ENCODE data around the gene MINK1.

Gene MINK1

DNA sequence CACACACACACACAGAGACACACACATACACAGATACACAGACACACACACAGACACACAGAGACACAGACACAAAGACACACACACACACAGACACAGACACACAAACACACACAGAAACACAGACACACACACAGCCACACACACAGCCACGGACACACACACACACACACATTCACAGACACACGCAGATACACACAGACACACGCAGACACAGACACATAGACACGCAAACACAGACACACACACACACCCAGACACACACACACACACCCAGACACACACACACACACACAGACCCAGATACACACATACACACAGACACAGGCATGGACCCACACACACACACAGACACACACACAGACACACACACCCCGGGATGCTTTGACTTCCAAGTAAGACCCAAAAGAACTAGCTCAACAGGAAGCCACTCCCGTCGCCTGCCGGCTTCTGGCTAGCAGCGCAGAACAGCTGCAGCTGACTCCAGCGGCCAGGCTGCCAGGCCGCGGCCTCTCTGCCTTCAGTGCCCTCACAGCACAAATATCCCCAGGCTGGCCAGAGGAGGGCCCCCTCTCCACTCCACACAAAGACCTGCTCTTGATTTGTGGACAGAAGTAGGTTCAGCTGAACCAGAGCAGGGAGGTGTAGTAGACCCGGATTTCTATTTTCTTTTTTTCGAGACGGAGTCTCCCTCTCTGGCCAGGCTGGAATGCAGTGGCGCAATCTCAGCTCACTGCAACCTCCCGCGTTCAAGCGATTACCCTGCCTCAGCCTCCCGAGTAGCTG is 75.8 kb downstream of the MINK1 start (continued):
- TF ChIP-seq ZNF335 (tag by site-specific recombination; conservative IDR thresholded peaks at IDR 0.05), result peak; percentile 55
- TF ChIP-seq ZNF214 (tag by site-specific recombination; IDR thresholded peaks at IDR 0.05; ENCODE audit: borderline replicate concordance), result no peak
- TF ChIP-seq ZBTB7A (tag by site-specific recombination; IDR thresholded peaks at IDR 0.05; ENCODE audit: low read depth), result no peak
- TF ChIP-seq ZNF223 (tag by site-specific recombination; IDR thresholded peaks at IDR 0.05), result no peak
- TF ChIP-seq ZBTB21 (tag by site-specific recombination; IDR thresholded peaks at IDR 0.05), result no peak
- no peak for TF ChIP-seq ZNF510 (tag by site-specific recombination; IDR thresholded peaks at IDR 0.05; ENCODE audit: insufficient replicate concordance)
- peak; percentile 75; the same call in 1 of the 2 replicates for TF ChIP-seq ZNF311 (tag by site-specific recombination; IDR thresholded peaks at IDR 0.05; ENCODE audit: borderline replicate concordance)
- TF ChIP-seq, protein P1, sequence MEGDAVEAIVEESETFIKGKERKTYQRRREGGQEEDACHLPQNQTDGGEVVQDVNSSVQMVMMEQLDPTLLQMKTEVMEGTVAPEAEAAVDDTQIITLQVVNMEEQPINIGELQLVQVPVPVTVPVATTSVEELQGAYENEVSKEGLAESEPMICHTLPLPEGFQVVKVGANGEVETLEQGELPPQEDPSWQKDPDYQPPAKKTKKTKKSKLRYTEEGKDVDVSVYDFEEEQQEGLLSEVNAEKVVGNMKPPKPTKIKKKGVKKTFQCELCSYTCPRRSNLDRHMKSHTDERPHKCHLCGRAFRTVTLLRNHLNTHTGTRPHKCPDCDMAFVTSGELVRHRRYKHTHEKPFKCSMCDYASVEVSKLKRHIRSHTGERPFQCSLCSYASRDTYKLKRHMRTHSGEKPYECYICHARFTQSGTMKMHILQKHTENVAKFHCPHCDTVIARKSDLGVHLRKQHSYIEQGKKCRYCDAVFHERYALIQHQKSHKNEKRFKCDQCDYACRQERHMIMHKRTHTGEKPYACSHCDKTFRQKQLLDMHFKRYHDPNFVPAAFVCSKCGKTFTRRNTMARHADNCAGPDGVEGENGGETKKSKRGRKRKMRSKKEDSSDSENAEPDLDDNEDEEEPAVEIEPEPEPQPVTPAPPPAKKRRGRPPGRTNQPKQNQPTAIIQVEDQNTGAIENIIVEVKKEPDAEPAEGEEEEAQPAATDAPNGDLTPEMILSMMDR (tag by site-specific recombination; IDR thresholded peaks at IDR 0.05), result peak; percentile 82
- TF ChIP-seq FEZF1 (tag by site-specific recombination; IDR thresholded peaks at IDR 0.05), result 0 out of 2 replicates have a peak, but pooled peaks have one; percentile 14
- no peak for TF ChIP-seq IKZF3 (tag by site-specific recombination; IDR thresholded peaks at IDR 0.05)
- TF ChIP-seq GFI1B (tag by site-specific recombination; IDR thresholded peaks at IDR 0.05), result no peak
- 0 out of 2 replicates have a peak, but pooled peaks have one; percentile 20 for TF ChIP-seq ZNF248 (tag by site-specific recombination; IDR thresholded peaks at IDR 0.05)
- TF ChIP-seq MEIS1 (CRISPR knock-in tag; IDR thresholded peaks at IDR 0.05; ENCODE audit: borderline replicate concordance), result no peak
- TF ChIP-seq HOXC10 (CRISPR knock-in tag; IDR thresholded peaks at IDR 0.05), result no peak
- TF ChIP-seq ZNF585B (tag by site-specific recombination; IDR thresholded peaks at IDR 0.05), result no peak
- TF ChIP-seq, protein P2, sequence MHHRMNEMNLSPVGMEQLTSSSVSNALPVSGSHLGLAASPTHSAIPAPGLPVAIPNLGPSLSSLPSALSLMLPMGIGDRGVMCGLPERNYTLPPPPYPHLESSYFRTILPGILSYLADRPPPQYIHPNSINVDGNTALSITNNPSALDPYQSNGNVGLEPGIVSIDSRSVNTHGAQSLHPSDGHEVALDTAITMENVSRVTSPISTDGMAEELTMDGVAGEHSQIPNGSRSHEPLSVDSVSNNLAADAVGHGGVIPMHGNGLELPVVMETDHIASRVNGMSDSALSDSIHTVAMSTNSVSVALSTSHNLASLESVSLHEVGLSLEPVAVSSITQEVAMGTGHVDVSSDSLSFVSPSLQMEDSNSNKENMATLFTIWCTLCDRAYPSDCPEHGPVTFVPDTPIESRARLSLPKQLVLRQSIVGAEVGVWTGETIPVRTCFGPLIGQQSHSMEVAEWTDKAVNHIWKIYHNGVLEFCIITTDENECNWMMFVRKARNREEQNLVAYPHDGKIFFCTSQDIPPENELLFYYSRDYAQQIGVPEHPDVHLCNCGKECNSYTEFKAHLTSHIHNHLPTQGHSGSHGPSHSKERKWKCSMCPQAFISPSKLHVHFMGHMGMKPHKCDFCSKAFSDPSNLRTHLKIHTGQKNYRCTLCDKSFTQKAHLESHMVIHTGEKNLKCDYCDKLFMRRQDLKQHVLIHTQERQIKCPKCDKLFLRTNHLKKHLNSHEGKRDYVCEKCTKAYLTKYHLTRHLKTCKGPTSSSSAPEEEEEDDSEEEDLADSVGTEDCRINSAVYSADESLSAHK (tag by site-specific recombination; IDR thresholded peaks at IDR 0.05), result no peak
- no peak for TF ChIP-seq ZNF561 (tag by site-specific recombination; IDR thresholded peaks at IDR 0.05; ENCODE audit: borderline replicate concordance)
- no peak for TF ChIP-seq KLF9 (tag by site-specific recombination; IDR thresholded peaks at IDR 0.05; ENCODE audit: low read depth)
- TF ChIP-seq, protein P3, sequence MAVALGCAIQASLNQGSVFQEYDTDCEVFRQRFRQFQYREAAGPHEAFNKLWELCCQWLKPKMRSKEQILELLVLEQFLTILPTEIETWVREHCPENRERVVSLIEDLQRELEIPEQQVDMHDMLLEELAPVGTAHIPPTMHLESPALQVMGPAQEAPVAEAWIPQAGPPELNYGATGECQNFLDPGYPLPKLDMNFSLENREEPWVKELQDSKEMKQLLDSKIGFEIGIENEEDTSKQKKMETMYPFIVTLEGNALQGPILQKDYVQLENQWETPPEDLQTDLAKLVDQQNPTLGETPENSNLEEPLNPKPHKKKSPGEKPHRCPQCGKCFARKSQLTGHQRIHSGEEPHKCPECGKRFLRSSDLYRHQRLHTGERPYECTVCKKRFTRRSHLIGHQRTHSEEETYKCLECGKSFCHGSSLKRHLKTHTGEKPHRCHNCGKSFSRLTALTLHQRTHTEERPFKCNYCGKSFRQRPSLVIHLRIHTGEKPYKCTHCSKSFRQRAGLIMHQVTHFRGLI (tag by site-specific recombination; IDR thresholded peaks at IDR 0.05), result no peak
- no peak for TF ChIP-seq ZNF211 (tag by site-specific recombination; IDR thresholded peaks at IDR 0.05; ENCODE audit: low read depth)
- TF ChIP-seq ZNF664 (tag by site-specific recombination; IDR thresholded peaks at IDR 0.05), result no peak
- no peak for TF ChIP-seq ZNF830 (tag by site-specific recombination; IDR thresholded peaks at IDR 0.05; ENCODE audit: low read depth)
- TF ChIP-seq ZNF138 (tag by site-specific recombination; IDR thresholded peaks at IDR 0.05; ENCODE audit: borderline replicate concordance), result no peak
- TF ChIP-seq ZNF16 (tag by site-specific recombination; IDR thresholded peaks at IDR 0.05; ENCODE audit: low read depth), result no peak
- TF ChIP-seq, protein P4, sequence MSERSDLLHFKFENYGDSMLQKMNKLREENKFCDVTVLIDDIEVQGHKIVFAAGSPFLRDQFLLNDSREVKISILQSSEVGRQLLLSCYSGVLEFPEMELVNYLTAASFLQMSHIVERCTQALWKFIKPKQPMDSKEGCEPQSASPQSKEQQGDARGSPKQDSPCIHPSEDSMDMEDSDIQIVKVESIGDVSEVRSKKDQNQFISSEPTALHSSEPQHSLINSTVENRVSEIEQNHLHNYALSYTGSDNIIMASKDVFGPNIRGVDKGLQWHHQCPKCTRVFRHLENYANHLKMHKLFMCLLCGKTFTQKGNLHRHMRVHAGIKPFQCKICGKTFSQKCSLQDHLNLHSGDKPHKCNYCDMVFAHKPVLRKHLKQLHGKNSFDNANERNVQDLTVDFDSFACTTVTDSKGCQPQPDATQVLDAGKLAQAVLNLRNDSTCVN (tag by site-specific recombination; optimal IDR thresholded peaks at IDR 0.05), result no peak
- no peak for TF ChIP-seq ZNF266 (tag by site-specific recombination; IDR thresholded peaks at IDR 0.05; ENCODE audit: low read depth)
- no peak for TF ChIP-seq TCF7L2 (IDR thresholded peaks at IDR 0.05; ENCODE audit: borderline replicate concordance, low read depth, low read length)
- TF ChIP-seq ZNF169 (tag by site-specific recombination; IDR thresholded peaks at IDR 0.05), result no peak
- TF ChIP-seq ZNF354C (tag by site-specific recombination; IDR thresholded peaks at IDR 0.05; ENCODE audit: borderline replicate concordance, low read depth), result no peak
- TF ChIP-seq, protein P5, sequence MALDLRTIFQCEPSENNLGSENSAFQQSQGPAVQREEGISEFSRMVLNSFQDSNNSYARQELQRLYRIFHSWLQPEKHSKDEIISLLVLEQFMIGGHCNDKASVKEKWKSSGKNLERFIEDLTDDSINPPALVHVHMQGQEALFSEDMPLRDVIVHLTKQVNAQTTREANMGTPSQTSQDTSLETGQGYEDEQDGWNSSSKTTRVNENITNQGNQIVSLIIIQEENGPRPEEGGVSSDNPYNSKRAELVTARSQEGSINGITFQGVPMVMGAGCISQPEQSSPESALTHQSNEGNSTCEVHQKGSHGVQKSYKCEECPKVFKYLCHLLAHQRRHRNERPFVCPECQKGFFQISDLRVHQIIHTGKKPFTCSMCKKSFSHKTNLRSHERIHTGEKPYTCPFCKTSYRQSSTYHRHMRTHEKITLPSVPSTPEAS (tag by site-specific recombination; IDR thresholded peaks at IDR 0.05), result peak; percentile 98
- TF ChIP-seq ZNF19 (tag by site-specific recombination; IDR thresholded peaks at IDR 0.05; ENCODE audit: low read depth), result no peak
